MV-4-11 (cell line): ENCODE measurements around the gene EYS.

Experiments
- DNase-seq: peaks from one replicate; lab custom pipeline; 2025; lab: John Stamatoyannopoulos, UW

Gene EYS

DNA sequence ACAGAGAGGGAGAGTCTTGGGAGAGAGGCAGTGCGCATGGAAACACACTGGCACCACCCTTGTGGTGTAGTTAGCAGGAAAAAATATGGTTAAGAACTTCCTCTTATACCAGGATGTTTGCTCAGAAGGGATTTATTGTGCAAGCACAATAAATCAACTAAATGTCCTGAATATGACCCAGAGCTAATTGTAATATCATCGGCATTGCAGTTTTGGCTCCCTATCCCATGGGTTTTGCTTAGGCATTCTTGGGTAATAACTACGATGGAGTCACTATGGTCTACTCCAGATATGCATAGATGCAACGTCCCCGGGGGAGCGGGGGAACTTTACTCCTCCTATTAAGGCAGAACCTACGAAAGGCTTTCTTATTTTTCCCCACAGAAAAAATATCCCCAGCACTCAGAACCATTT, 751.6 kb downstream of the EYS start:
- peak; percentile 97 for DNase-seq

DNA sequence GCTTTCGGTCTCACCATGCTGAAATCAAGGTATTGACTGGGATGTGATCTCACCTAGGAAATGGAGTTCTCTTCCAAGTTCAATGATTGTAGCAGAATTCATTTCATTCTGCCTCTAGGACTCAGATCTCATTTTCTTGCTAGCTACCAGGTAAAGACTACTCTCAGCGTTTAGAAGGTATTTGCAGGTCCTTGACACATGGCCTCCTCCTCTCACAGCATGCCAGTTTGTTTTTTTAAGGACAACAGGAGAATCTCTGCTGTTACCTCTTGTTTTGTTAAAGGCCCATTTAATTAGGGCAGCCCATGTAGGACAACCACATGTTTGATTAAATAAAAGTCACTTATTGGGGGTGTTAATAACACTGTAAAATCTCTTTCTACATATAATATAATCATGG, 757.8 kb downstream of the EYS start:
- no peak for DNase-seq

DNA sequence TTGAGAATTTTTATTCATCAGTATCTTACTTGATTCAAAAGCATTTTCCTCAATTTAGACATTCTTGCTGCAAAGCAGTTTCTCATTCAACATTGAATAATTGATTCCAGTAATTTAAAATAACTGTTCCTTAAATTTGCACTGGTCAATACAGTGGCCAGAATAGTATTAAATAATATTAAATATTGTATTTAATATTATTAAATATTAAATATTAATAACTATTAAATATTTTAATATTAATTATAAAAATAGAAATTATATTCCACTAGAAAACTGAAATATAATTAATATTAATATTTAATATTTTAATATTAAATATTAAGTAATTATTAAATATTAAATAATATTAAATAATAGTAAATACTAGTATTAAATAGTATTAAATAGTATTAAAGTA, 758.8 kb downstream of the EYS start:
- no peak for DNase-seq

- DNase-seq: no peak
Measured at GRCh38 chr6:64945450-64945849, 761.6 kb downstream of the EYS start.

GRCh38 chr6:64932486-64932885, 774.5 kb downstream of the EYS start:
- no peak for DNase-seq

DNA sequence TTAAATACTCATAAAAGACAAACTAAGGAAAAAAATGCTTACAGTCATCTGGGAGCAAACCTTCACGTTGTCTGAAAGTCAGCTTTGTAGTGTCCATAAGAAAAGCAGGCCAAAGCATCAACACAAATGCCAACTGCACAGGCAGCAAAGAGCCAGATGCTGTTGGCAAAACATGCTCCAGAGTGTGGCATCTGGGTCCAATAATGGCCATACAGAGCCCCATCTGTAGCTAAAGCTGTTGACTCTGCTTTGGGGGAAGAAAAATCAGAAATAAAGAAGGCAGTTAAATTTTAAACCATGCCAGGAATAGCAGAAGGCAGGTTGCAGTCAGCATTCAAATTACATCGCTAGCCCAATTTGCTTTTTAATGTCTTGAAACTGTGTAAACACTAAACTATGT, 776.3 kb downstream of the EYS start:
- DNase-seq: no peak

DNA sequence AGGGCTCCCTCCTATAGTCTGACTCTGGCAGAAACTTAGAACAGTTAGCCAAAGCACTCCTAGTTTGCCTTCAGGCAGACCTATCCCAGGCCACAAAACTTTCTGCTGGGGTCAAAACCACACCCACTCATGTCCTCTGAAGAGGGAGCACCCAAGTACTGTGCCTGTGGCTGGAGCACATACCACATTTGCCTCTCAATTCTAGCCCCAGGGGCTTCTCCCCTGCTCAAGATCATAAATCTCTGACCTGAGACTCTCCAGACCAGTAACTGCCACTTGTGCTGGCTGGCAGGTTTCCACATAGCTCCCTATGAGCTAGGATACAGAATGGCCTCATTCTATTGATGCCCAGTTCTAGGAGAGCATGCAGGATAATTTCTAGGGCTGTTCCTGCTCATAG, 781.0 kb downstream of the EYS start:
- DNase-seq: no peak

- no peak for DNase-seq
Measured at GRCh38 chr6:64920257-64920656, 786.8 kb downstream of the EYS start.

DNA sequence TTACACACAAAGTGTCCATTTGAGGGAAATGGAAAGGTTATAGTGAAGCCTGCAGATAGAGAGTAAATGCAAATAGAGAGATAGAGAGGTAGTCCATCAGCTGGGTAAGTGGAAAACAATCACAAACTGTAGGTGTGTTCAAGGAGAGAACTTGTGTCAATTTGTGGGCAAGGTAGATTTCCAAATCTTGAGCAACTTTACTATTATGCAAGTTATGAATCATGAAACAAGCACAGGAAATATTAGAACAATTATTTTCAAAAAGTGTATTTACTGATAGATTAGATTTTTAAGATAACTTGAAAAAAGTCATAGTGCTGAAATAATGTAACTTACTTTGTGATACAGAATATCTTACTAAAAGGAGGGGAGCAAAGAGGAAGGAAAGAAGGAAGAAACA, 792.9 kb downstream of the EYS start:
- DNase-seq: no peak

DNA sequence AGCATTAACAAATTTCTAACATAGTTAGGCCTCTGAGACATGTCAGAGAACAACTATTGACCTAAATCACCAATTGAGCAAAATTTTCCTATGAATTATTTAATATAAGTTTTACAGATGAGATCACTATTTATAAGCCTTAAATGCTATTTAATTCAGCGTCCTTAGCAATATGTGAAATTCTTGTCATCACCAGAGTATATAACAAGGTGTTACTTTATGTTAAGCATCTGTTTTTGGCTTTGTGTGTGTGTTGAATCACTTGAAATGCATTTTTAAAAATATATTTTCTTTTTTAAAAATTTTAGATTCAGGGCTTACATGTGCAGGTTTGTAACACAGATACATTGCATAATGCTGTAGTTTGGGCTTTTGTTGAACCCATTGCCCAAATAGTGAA, 794.1 kb downstream of the EYS start:
- no peak for DNase-seq

DNA sequence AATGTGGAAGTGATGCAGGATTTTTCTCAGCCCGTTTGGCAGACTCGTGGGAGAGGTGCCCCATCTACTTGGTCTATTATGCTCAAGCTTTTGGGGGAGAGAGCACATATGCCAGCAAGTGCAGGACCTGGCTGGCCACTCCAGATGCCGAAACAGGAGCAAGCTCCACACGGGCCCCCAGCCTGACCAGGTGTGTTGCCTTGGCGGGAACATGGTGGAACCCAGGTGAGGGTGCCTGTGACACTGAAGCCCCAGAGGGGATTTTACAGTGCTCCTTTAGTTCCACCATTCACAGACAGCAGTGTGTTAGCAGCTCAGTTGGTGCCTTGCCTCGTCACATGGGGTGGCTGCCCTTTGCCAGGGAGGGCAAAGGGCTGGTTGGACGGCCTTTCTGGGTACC, 798.9 kb downstream of the EYS start:
- DNase-seq: no peak

DNA sequence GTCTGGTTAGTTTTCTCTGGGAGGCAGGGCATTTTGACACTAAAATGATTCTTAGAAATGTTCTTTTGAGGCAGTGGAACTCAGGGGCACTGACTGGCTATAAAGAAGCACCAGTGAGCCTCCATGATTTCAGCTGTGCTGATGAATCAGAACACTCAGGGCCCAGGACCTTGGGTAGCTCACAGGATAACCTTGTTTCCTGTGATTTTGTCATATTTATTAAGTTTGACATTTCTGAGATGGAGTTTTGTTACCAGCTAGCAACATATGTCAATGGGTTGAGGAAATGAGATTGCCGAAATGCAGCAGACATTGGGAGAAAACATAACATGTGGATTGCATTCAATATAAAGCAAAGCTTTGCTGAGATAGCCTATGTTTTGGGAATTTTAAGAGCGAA, 802.4 kb downstream of the EYS start:
- no peak for DNase-seq

- no peak for DNase-seq
Measured at GRCh38 chr6:64902596-64902995, 804.4 kb downstream of the EYS start.

- no peak for DNase-seq
Measured at GRCh38 chr6:64896939-64897338, 810.1 kb downstream of the EYS start.

- DNase-seq: no peak
Measured at GRCh38 chr6:64895945-64896344, 811.1 kb downstream of the EYS start.

GRCh38 chr6:64890609-64891008, 816.4 kb downstream of the EYS start:
- no peak for DNase-seq

- no peak for DNase-seq
Measured at GRCh38 chr6:64889144-64889543, 817.9 kb downstream of the EYS start.

DNA sequence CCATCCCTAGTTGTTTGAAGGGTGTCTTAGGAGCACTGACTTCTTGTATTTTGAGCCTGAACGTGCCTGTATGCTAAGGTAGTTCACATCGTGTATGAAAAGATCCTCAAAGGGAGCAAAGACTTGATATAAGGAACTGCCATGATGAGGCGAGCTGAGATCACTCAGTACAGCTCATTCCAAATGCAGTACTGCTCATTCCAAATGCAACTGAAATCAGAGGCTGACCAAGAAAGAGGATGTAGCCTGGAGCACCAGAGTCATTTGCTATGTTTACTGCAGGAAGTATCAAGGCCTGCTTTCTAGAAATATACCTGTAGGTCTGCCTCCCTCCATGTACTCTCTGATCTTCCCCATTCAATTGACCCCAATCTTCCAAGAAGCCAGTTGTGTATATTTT, 832.2 kb downstream of the EYS start:
- DNase-seq: no peak

- DNase-seq: no peak
Measured at GRCh38 chr6:64872633-64873032, 834.4 kb downstream of the EYS start.

DNA sequence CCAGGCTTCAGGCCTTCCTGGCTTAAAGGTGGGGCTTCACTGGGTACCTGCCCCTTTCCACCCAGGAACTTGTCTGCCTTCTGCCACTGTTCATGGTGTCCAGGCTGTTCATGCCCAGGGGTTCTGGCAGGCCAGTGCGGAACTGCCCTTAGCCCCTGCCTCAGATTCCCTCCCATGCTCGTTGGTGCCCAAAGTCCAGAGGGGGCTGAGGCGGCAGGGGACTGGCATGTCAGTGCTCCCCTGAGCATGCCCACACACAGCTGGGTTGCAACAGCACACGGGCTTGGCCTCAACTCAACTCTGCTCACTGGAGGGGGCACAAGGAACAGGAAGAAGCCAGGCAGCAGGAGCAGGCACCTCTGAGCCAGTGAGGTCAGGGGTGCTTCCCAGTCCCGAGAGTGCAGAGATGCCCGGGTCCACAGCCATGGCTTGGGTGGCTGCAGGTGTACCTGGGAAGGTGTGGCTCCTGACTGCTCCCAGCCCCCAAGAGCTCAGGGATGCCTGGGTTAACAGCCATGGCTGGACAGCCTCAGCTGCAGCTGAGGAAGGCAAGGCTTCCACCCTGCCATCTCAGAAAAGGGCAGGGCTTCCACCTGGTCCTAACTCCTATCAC, 845.9 kb downstream of the EYS start:
- DNase-seq: no peak

DNA sequence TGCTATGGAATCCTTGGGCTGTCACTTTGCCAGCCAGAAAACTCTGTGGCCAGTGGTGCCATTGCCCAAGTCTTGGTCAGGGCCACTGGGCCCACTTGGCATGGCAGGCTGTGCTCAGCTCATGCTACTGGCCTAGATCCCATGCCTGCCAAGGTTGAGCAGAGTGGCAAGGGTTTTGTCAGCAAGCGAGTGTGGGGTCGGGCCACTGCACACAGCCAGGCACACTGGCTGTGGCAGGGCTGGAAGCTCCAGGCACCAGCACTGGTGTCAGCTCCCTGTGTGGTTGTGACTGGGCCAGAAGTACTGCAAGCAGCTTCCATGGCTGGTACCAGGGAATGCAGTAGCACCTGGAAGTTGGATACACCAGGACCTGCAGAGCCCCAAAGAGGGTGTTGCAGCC, 846.8 kb downstream of the EYS start:
- no peak for DNase-seq

DNA sequence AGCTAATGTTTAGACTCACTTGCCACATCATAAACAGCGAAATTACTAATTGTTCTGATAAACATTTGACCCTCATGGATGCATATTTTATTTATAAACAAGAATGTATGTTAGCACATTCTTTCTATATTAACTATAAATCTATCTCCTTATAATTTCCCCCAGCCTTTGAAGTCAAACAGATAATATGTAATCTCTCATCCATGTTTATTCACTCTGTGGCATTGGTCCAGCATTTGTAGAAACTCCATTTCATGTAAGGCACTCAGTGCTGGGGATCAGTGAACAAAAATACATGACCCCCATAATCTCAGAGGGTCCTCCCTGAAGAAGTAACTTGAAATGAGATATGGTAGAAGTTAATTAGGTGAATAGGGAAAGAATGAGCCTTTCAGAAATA, 856.9 kb downstream of the EYS start:
- DNase-seq: no peak

DNA sequence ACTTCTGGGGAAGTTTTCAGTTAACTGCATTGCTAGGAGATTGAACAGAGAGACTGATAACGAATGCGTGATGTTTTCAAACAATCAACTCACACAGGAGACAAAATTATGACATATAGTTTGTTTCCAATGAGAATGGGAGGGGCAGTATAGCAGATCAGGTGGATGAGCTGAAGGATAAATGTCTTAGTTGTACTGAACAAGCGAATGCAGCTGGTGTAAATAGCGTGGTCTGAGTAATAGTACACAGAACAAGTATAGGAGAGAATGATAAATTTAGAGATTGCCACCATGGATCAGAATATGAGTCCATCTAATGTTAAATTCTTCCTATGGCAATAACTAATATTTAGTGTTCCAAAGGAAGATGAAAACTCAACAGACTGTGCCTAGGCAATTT, 858.6 kb downstream of the EYS start:
- DNase-seq: no peak

DNA sequence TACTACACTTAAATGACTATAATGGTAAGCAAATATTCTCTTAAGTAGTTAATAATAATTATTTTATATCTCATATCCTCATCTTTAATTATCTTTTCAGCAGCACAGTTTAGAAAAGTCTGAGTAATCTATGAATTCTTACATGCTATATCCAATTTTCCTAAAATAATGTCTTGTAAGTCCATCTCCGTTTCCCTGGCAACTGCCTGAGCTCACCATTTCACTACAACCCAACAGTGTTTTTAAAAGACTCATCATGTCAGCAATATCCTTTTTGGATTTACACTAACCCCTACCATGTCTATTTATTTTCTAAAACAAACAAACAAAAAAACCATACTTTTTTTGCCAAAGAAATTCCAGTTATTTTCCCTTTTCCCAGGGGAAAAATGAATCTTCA, 859.6 kb downstream of the EYS start:
- no peak for DNase-seq

- DNase-seq: no peak
Measured at GRCh38 chr6:64838726-64839125, 868.3 kb downstream of the EYS start.
